ENCODE measurements around the gene PODXL2.

PODXL2 gene

GRCh38 chr3:127692501-127693335 lies 63.7 kb downstream of the PODXL2 start:
- H3K27ac ChIP-seq (replicated peaks) = no peak overlapping the region

GRCh38 chr3:127693336-127693843 lies 64.4 kb downstream of the PODXL2 start:
- TF ChIP-seq REST (IDR thresholded peaks at IDR 0.05; ENCODE audit: insufficient replicate concordance, low read depth) = no peak
- no peak for TF ChIP-seq SPI1 (IDR thresholded peaks at IDR 0.05; ENCODE audit: borderline replicate concordance, low read depth)
- no peak for TF ChIP-seq GABPA (IDR thresholded peaks at IDR 0.05; ENCODE audit: low read depth)
- TF ChIP-seq POLR2AphosphoS5 (IDR thresholded peaks at IDR 0.05; ENCODE audit: low read depth) = no peak
- TF ChIP-seq CTCF (IDR thresholded peaks at IDR 0.05; ENCODE audit: insufficient read depth, low read length) = no peak
- Histone ChIP-seq H3K27me3 (ENCODE audit: insufficient read depth, poor library complexity, severe bottlenecking) (no peaks in the 10 kb centered on the region), H3K27ac (replicated peaks) (no peak overlapping the region), H3K4me3 (replicated peaks; ENCODE audit: insufficient read depth, low read length) (no peak overlapping the region)
- DNase-seq (ENCODE audit: low read depth in 1 of 2, low spot score in 1 of 2) = no peak

More at GRCh38 chr3:127692501-127693335, 63.7 kb downstream of the PODXL2 start:
- H3K4me3 ChIP-seq (replicated peaks; ENCODE audit: insufficient read depth, low read length) = no peak overlapping the region
- no peaks in the 10 kb centered on the region for H3K27me3 ChIP-seq (ENCODE audit: insufficient read depth, poor library complexity, severe bottlenecking)
- no peak for TF ChIP-seq POLR2AphosphoS5 (IDR thresholded peaks at IDR 0.05; ENCODE audit: low read depth)
- no peak for TF ChIP-seq GABPA (IDR thresholded peaks at IDR 0.05; ENCODE audit: low read depth)
- TF ChIP-seq REST (IDR thresholded peaks at IDR 0.05; ENCODE audit: insufficient replicate concordance, low read depth) = no peak
- no peak for TF ChIP-seq CTCF (IDR thresholded peaks at IDR 0.05; ENCODE audit: insufficient read depth, low read length)
- TF ChIP-seq SPI1 (IDR thresholded peaks at IDR 0.05; ENCODE audit: borderline replicate concordance, low read depth) = no peak
- DNase-seq (ENCODE audit: low read depth in 1 of 2, low spot score in 1 of 2) = no peak

- Histone ChIP-seq H3K27me3 (ENCODE audit: insufficient read depth, poor library complexity, severe bottlenecking) (no peaks in the 10 kb centered on the region), H3K4me3 (replicated peaks; ENCODE audit: insufficient read depth, low read length) (no peak overlapping the region), H3K27ac (replicated peaks) (no peak overlapping the region)
- TF ChIP-seq SPI1 (IDR thresholded peaks at IDR 0.05; ENCODE audit: borderline replicate concordance, low read depth) = no peak
- TF ChIP-seq GABPA (IDR thresholded peaks at IDR 0.05; ENCODE audit: low read depth) = no peak
- TF ChIP-seq REST (IDR thresholded peaks at IDR 0.05; ENCODE audit: insufficient replicate concordance, low read depth) = no peak
- no peak for TF ChIP-seq POLR2AphosphoS5 (IDR thresholded peaks at IDR 0.05; ENCODE audit: low read depth)
- TF ChIP-seq CTCF (IDR thresholded peaks at IDR 0.05; ENCODE audit: insufficient read depth, low read length) = peak; percentile 57
- peak in 1 of 2 experiments; percentile 67 for DNase-seq (ENCODE audit: low read depth in 1 of 2, low spot score in 1 of 2)
These were observed 65.7 kb downstream of the PODXL2 start for GRCh38 chr3:127694467-127695215.

Data from HL-60 (cell line).